ENCODE measurements around the gene PFKFB2. TPM values are rescaled to one million over a fixed set of nuclear protein-coding genes. Genes with fewer than 3 reads are reported as not detected.
A peak's percentile ranks its signal among the peaks of the same experiment; 100 is the strongest.

Gene PFKFB2
- total RNA-seq, 6 donors from 2014 or later = 25.3 to 95.5 (median 58.0) TPM

GRCh38 chr1:207007352-207008033, 45.6 kb upstream of the PFKFB2 start:
- Histone ChIP-seq H3K9me3 (no peaks in the 10 kb centered on the region), H3K4me3 (no peak overlapping the region), H3K27ac (peak overlapping the region; percentile 71 to 87 (median 75)), H3K4me1 (peaks cover 3 to 60% (median 17%) of the 10 kb centered on the region in 4 donors), H3K27me3 (no peaks in the 10 kb centered on the region), H3K36me3 (no peaks in the 10 kb centered on the region)
- WGBS, 2 donors = 60 to 64% methylated on average over 5 of the region's 5 CpGs
- DNase-seq (peak in 1 of 2 donors; percentile 60), ATAC-seq (ENCODE audit: low FRiP score in 2 of 2) (peak; percentile 10 to 25)
- TF ChIP-seq EP300 (IDR thresholded peaks at IDR 0.05) (peak in 3 of 4 donors; percentile 46 to 75 (median 50)), POLR2AphosphoS5 (IDR thresholded peaks at IDR 0.05) (no peak)

GRCh38 chr1:207009182-207009850, 43.8 kb upstream of the PFKFB2 start:
- H3K27ac ChIP-seq = peak overlapping the region; percentile 71 to 87 (median 75)
- H3K4me1 ChIP-seq = peaks cover 0 to 44% (median 13%) of the 10 kb centered on the region in 4 donors
- ATAC-seq (ENCODE audit: low FRiP score in 2 of 2) (no peak), DNase-seq (no peak)
- no peaks in the 10 kb centered on the region for H3K36me3 ChIP-seq
- WGBS, 2 donors = 89 to 92% methylated on average over 10 of the region's 10 CpGs
- H3K27me3 ChIP-seq = no peaks in the 10 kb centered on the region
- H3K9me3 ChIP-seq = no peaks in the 10 kb centered on the region
- H3K4me3 ChIP-seq = no peak overlapping the region
- TF ChIP-seq EP300 (IDR thresholded peaks at IDR 0.05) = no peak
- no peak for TF ChIP-seq CTCF (IDR thresholded peaks at IDR 0.05)
- TF ChIP-seq POLR2A (IDR thresholded peaks at IDR 0.05) = no peak
- TF ChIP-seq POLR2AphosphoS5 (IDR thresholded peaks at IDR 0.05) = no peak

GRCh38 chr1:207009945-207010344, 43.1 kb upstream of the PFKFB2 start:
- peak overlapping the region; percentile 71 to 87 (median 75) for H3K27ac ChIP-seq
- peak; percentile 48 to 86 for ATAC-seq (ENCODE audit: low FRiP score in 2 of 2)
- peak in 1 of 2 donors; percentile 72 for DNase-seq
- peaks cover 0 to 38% (median 10%) of the 10 kb centered on the region in 4 donors for H3K4me1 ChIP-seq
- no peak for TF ChIP-seq POLR2AphosphoS5 (IDR thresholded peaks at IDR 0.05)
- peak in 1 of 6 experiments; percentile 10 for TF ChIP-seq CTCF (IDR thresholded peaks at IDR 0.05)
- TF ChIP-seq EP300 (IDR thresholded peaks at IDR 0.05) = peak in 2 of 4 donors; percentile 74 to 76
- TF ChIP-seq POLR2A (IDR thresholded peaks at IDR 0.05) = peak in 1 of 4 donors; percentile 55
- no peak overlapping the region for H3K4me3 ChIP-seq
- no peaks in the 10 kb centered on the region for H3K9me3 ChIP-seq
- no peaks in the 10 kb centered on the region for H3K27me3 ChIP-seq
- WGBS, 2 donors = 48 to 55% methylated on average over 7 of the region's 7 CpGs
- H3K36me3 ChIP-seq = no peaks in the 10 kb centered on the region

- peak overlapping the region; percentile 59 to 87 (median 75) for H3K27ac ChIP-seq
- H3K9me3 ChIP-seq = no peaks in the 10 kb centered on the region
- DNase-seq (peak in 1 of 2 donors; percentile 53), ATAC-seq (ENCODE audit: low FRiP score in 2 of 2) (peak; percentile 30 to 80)
- H3K4me1 ChIP-seq = peaks cover 0 to 33% (median 7%) of the 10 kb centered on the region in 4 donors
- H3K27me3 ChIP-seq = no peaks in the 10 kb centered on the region
- H3K36me3 ChIP-seq = no peaks in the 10 kb centered on the region
- 62 to 93% methylated on average over 2 of the region's 2 CpGs for WGBS, 2 donors
- H3K4me3 ChIP-seq = no peak overlapping the region
- no peak for TF ChIP-seq CTCF (IDR thresholded peaks at IDR 0.05)
- peak in 2 of 4 donors; percentile 69 to 84 for TF ChIP-seq EP300 (IDR thresholded peaks at IDR 0.05)
- TF ChIP-seq POLR2A (IDR thresholded peaks at IDR 0.05) = no peak
- TF ChIP-seq POLR2AphosphoS5 (IDR thresholded peaks at IDR 0.05) = peak; percentile 50 to 62
These were observed 42.3 kb upstream of the PFKFB2 start for GRCh38 chr1:207010726-207011125.

GRCh38 chr1:207013321-207014085, 39.6 kb upstream of the PFKFB2 start:
- no peak overlapping the region for H3K4me3 ChIP-seq
- no peaks in the 10 kb centered on the region for H3K9me3 ChIP-seq
- WGBS, 2 donors = 92 to 93% methylated on average over 6 of the region's 6 CpGs
- H3K4me1 ChIP-seq = peaks cover 0 to 27% (median 1%) of the 10 kb centered on the region in 4 donors
- no peak overlapping the region for H3K27ac ChIP-seq
- H3K36me3 ChIP-seq = no peaks in the 10 kb centered on the region
- no peaks in the 10 kb centered on the region for H3K27me3 ChIP-seq
- TF ChIP-seq CTCF (IDR thresholded peaks at IDR 0.05) (no peak), POLR2A (IDR thresholded peaks at IDR 0.05) (no peak), EP300 (IDR thresholded peaks at IDR 0.05) (no peak), POLR2AphosphoS5 (IDR thresholded peaks at IDR 0.05) (no peak)
- ATAC-seq (ENCODE audit: low FRiP score in 2 of 2) (no peak), DNase-seq (no peak)

Data from upper lobe of left lung (tissue), 6 donors.